SHP77 (cell line): ENCODE measurements around the gene TIMMDC1.
"Not testable (repeated sequence)": the region's sequence is repeated elsewhere in the genome, so short reads cannot be mapped to it uniquely, and the experiment has no call there.

Source experiments
- DNase-seq, 2 experiments: peaks; one replicate each; lab custom pipeline; 2025; lab: John Stamatoyannopoulos, UW

TIMMDC1 gene

GRCh38 chr3:119510690-119511089 lies 12.3 kb downstream of the TIMMDC1 start:
- DNase-seq, result no peak

DNA sequence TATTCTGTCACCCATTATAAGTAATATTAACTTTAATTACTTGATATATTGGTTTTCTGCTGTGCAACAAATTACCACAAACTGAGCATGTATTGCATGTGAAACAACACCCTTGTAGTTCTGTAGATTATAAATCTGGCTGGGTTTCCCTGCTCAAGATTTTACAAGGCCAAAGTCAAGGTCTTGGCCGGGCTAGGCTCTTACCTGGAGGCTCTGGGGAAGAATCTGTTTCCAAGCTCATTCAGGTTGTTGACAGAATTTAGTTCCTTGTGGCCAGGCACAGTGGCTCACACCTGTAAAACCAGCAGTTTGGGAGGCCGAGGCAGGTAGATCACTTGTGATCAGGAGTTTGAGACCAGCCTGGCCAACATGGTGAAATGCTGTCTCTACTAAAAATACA lies 16.3 kb downstream of the TIMMDC1 start:
- DNase-seq, result no peak

DNA sequence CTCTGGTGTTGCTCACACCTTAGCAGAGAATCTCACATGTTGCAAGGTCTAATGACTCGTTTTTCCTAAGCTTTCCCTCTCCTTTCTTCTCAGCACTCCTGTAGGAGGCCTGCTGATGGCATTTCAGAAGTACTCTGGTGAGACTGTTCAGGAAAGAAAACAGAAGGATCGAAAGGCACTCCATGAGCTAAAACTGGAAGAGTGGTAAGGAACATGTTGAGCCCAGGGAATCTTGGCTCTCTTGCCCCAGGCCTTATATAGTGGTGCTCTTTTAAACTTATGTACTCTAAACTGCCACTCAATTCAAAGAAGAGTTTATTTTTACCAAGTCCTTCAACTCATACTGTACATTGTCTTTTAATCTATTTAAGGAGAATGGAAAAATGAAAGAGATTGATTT lies 18.8 kb downstream of the TIMMDC1 start:
- DNase-seq, result no peak

GRCh38 chr3:119518026-119518425 lies 19.7 kb downstream of the TIMMDC1 start:
- no peak for DNase-seq

- DNase-seq, result no peak
Observed at GRCh38 chr3:119524931-119525662, 26.8 kb downstream of the TIMMDC1 start.

- DNase-seq, result no peak
Observed at GRCh38 chr3:119527714-119528113, 29.4 kb downstream of the TIMMDC1 start.

GRCh38 chr3:119529883-119530282 lies 31.5 kb downstream of the TIMMDC1 start:
- DNase-seq, result no peak

- no peak for DNase-seq
Observed at GRCh38 chr3:119530456-119530855, 32.1 kb downstream of the TIMMDC1 start.

DNA sequence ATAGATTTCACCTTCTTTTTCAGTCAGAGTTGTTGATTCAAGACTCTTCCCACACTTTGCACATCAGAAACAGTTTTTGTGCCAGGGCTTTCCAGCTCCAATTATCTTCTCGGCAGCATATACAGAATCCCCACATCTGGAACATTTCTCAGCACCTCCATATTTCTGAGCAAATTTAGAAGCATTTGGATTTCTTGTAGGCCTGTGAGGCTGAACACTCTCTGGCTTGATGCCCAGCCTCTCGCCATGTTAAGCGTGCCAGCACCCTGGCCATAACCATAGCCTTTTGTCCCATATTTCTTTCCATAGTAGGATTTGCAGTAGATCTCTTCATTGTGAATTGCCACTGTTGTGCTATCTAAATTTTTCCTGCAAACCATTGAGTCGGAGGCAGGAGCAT lies 32.8 kb downstream of the TIMMDC1 start:
- DNase-seq, result no peak

DNA sequence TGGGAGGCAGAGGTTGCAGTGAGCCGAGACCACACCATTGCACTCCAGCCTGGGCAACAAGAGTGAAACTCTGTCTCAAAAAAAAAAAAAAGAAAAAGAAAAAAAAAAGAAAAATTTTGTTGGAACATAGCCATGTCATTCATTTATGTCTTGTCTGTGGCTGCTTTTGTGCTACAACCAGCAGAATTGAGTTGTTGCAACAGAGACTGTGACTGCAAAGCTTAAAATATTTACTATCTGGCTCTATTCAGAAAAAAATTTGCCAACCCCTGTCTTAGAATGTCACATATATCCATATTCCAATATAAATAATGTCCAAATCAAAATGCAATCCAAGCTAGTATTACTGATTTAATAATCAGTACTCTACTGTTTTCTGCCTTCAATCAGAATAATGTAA lies 35.9 kb downstream of the TIMMDC1 start:
- DNase-seq, result no peak

DNA sequence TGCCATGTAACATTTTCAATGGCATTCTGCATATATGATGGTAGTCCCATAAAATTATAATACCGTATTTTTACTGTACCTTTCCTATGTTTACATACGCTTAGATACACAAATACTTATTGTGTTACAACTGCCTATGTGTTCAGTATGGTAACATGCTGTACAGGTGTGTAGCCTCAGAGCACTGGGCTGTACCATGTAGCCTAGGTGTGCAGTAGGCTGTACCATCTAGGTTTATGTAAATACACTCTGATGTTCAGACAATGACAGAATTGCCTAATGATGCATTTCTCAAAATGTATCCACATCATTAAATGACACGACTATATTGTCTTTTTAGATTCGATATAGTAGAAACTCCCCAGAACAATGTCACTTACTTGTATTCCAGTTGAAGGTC lies 38.4 kb downstream of the TIMMDC1 start:
- no peak for DNase-seq

DNA sequence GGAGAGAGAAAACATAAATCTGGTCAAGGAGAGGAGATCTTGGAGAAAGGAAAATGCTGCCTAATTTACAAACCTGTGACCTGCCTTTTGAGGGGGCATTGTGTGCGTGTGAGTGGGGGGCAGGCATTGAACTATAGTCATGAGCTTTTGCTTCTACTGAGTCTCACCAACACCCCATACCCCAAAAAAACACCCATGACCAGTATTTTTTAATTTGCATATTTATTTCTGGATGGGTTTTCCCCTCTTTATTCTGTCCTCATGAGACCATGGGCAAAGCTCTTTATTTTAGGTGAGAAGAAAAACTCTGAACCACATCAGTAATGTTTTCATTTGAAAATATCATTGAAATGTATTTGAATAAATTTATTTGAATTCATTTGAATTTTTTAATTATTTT lies 40.4 kb downstream of the TIMMDC1 start:
- DNase-seq, result no peak

GRCh38 chr3:119541547-119541946 lies 43.2 kb downstream of the TIMMDC1 start:
- DNase-seq, result no peak

DNA sequence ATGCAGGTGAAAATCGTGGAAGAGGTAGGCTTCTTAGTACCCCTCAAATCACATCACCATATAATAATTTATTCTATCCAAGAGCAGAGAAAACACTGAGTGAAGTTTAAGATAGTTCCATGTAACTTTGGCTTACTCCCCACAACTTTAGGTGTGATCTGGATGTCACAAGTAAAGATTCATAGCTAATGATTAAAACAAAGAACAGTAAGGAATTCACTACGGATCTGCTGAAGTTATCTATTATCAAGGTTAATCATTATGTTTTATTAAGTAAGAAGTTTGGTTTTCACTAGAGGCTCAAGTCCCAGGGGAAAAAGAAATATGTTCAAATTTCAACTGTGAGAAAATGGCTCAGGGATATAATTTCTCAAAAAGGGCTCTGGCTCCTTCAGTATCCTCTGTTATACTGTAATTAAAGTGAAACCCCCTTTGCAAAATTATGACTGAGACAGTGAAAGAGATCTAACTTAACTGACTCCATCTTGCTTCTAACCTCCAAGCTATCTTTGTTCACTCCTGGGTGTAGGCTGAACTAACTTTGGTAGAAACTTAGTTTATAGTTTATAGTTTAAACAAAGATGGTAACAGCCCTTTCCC lies 43.9 kb downstream of the TIMMDC1 start:
- DNase-seq, result no peak

- no peak for DNase-seq
Observed at GRCh38 chr3:119543147-119543546, 44.8 kb downstream of the TIMMDC1 start.

DNA sequence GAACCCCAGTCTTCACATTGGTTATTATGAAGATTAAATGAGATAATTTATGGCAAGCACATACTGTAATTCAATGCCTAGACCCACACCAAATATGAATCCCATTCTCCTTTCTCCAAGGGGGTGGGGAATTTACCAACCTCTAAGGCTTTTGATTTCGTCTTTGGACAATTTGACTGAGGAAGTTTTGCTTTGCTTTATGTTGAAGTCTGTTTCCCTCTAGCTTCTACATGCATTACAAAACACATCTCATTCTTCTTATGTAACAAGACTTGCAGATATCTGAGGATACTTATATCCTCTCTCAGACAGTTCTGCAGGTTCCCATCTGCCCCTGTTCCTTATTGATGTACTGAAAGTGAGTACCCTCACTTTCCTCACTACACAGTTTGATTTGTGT lies 48.9 kb downstream of the TIMMDC1 start:
- no peak for DNase-seq

DNA sequence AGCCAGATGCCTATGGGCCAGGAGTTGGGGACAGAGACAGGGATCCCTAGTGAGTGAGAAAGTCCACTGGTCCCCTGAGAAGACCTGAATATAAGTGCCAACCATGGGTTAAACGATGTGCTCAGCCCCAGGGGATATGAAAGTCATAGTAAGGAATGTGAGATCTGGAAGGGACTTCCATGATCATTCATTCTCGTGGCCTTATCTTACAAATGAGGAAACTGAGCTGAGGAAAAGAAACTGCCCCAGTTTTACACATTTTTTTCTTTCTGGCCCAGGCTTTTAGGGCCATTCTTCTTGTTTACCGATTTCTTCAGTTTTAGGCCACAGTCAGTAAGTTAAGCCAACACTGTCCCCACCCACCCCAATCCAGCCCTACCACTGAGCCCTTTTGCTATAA lies 50.0 kb downstream of the TIMMDC1 start:
- DNase-seq, result no peak

GRCh38 chr3:119550192-119550910 lies 52.0 kb downstream of the TIMMDC1 start:
- no peak for DNase-seq

- no peak for DNase-seq
Observed at GRCh38 chr3:119551598-119551997, 53.3 kb downstream of the TIMMDC1 start.

DNA sequence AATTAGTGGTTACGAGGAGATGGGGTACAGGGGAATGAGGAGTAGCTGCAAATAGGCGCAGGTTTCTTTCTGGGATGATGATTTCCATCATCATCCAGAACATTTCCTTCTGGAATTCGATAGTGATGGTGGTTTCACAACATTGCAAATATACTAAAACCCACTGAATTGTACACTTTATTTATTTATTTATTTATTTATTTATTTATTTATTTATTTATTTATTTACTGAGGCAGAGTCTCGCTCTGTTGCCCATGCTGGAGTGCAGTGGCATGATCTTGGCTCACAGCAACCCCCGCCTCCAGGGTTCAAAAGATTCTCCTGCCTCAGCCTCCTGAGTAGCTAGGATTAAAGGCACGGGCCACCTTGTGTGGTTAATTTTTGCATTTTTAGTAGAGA lies 54.6 kb downstream of the TIMMDC1 start:
- not testable (repeated sequence) for DNase-seq

DNA sequence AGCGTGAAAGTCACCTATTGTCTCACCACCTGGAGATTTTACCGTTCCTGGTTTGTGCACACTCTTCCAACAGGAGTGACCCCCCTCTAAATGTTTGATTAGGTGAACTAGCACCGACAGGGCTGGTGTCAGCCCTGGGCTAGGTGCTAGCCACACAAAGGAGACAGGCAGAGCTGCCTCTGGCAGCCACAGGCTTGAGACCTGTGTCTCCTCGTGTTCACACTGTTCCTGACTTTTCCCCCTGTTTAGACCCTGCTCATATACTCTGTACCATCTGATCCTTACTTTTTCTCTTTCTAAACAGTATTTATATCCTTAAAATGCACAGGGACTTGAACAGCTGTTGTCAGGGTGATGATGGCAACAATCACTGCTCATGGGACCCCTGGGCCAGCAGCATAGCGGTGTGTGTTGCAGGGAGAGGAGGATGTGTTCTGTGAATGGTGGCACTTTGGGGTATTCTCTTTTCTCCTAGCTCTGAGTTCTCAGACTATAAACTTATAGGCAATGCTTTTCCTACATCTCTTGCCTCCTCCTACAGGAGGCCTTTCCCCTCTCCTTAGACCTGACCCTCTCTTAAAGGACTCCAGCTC lies 55.6 kb downstream of the TIMMDC1 start:
- DNase-seq, result no peak

DNA sequence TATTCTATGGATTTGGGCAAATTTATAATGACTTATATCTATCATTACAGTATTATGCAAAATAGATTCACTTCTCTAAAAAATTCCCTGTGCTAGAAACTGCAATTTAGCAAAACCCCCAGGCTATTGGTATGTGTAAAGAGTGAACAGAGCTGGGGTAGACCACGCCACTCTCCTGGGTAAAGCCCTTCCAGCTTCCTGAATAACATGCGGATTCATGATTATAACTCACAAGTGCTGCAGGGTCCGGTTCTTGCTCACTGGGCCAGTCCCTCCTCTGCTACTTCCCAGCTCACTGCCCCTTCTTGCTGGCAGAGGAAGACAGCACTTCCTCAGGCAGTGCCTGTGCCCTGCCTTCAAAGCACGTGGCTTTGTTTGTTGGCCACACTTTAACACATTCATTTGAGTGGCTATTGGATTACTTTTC lies 57.0 kb downstream of the TIMMDC1 start:
- DNase-seq, result no peak

GRCh38 chr3:119555929-119556328 lies 57.6 kb downstream of the TIMMDC1 start:
- DNase-seq, result no peak
